ENCODE measurements around the gene SYNDIG1L. TPM values are rescaled to one million over a fixed set of nuclear protein-coding genes. Genes with fewer than 3 reads are reported as not detected.

SYNDIG1L gene
- total and polyA plus RNA-seq, 2 of the 8 experiments (the other 6 are each of a cell fraction or from before 2014, with no cell fraction given), result 3.0 to 3.2 TPM

- H3K4ac ChIP-seq (replicated peaks; ENCODE audit: insufficient read length, low read depth, low read length), result no peak overlapping the region
- H3K14ac ChIP-seq (ENCODE audit: insufficient read length), result no peak overlapping the region
- WGBS, 2 experiments (ENCODE audit: extremely low coverage in 1 of 2, insufficient coverage in 1 of 2, insufficient read length in 1 of 2, insufficient replicate concordance in 2 of 2, low coverage in 1 of 2, low lambda C conversion rate in 2 of 2, missing lambda C conversion rate in 1 of 2), result 94% methylated on average over 7 of the region's 7 CpGs; no CpG with 5 or more reads in 1 of the 2 experiments
- no peak overlapping the region for H3K9ac ChIP-seq (replicated peaks in 1 of 4; ENCODE audit: extremely low read depth in 1 of 4, low read depth in 3 of 4, low read length in 3 of 4)
- H3K79me2 ChIP-seq (ENCODE audit: control insufficient read depth in 1 of 2, insufficient read depth in 2 of 2, low read length in 2 of 2), result no peaks in the 10 kb centered on the region
- H4K20me1 ChIP-seq (replicated peaks in 1 of 2; ENCODE audit: control insufficient read depth in 1 of 2, insufficient read depth in 2 of 2, low read length in 2 of 2), result peaks cover 0 to 2% of the 10 kb centered on the region in 2 experiments
- no peaks in the 10 kb centered on the region for H3K36me3 ChIP-seq (ENCODE audit: control insufficient read depth in 2 of 4, insufficient read depth in 4 of 4, low read length in 3 of 4)
- H3K56ac ChIP-seq (replicated peaks; ENCODE audit: insufficient read length, low read depth, low read length), result no peak overlapping the region
- peaks cover 5% of the 10 kb centered on the region for H3K23me2 ChIP-seq (ENCODE audit: low read depth, low read length)
- H2AK5ac ChIP-seq (ENCODE audit: low read depth, low read length), result no peak overlapping the region
- H3K4me2 ChIP-seq (ENCODE audit: insufficient read depth in 1 of 2, low read depth in 2 of 2, low read length in 2 of 2), result no peak overlapping the region
- FAIRE-seq, result no peak
- H2BK12ac ChIP-seq (ENCODE audit: low read depth, low read length), result no peak overlapping the region
- H2BK5ac ChIP-seq (ENCODE audit: low read depth, low read length), result no peak overlapping the region
- H4K91ac ChIP-seq (replicated peaks; ENCODE audit: insufficient read length, low read length), result no peak overlapping the region
- H2BK20ac ChIP-seq (ENCODE audit: low read length), result no peak overlapping the region
- ChIA-PET POLR2A (ENCODE audit: partially characterized antibody) (interaction anchor here (0.7 kb wide), 1 partner anchor 9 kb away, joined by 3 read pairs; no protein-coding TSS in a partner anchor), CTCF (ENCODE audit: partially characterized antibody) (interaction anchor here (0.5 to 4.1 kb wide), 5 partner anchors 8 to 1174 kb away, joined by 3 to 20 read pairs (median 3); no protein-coding TSS in a partner anchor)
- H3K27ac ChIP-seq (ENCODE audit: low read depth, low read length), result no peak overlapping the region
- peaks cover 0 to 12% (median 7%) of the 10 kb centered on the region in 4 experiments; a peak in 4 of 7 replicates for H3K27me3 ChIP-seq (replicated peaks in 1 of 4; ENCODE audit: control insufficient read depth in 3 of 4, extremely low read depth in 1 of 4, insufficient read depth in 3 of 4, low read length in 3 of 4)
- DNase-seq (ENCODE audit: low read depth in 1 of 2, low spot score in 2 of 2), result no peak
- H2BK15ac ChIP-seq (ENCODE audit: low read length), result no peak overlapping the region
- H3K4me1 ChIP-seq (replicated peaks in 1 of 4; ENCODE audit: control insufficient read depth in 3 of 4, insufficient read depth in 4 of 4, low read length in 3 of 4), result peaks cover 10 to 21% (median 18%) of the 10 kb centered on the region in 4 experiments
- H2AFZ ChIP-seq (ENCODE audit: low read length), result no peak overlapping the region
- no peak overlapping the region for H3K4me3 ChIP-seq (ENCODE audit: extremely low read depth in 1 of 4, insufficient read depth in 2 of 4, low read depth in 3 of 4, low read length in 4 of 4)
- H3K79me1 ChIP-seq (ENCODE audit: low read depth, low read length), result no peaks in the 10 kb centered on the region
- H2BK120ac ChIP-seq (replicated peaks; ENCODE audit: low read depth, low read length), result no peak overlapping the region
- H3K18ac ChIP-seq (ENCODE audit: extremely low read depth, low read length), result no peak overlapping the region
- no peak overlapping the region for H3K23ac ChIP-seq (ENCODE audit: insufficient read length)
- H3K9me3 ChIP-seq (ENCODE audit: insufficient read depth in 2 of 2, low read depth in 1 of 2, low read length in 1 of 2), result no peaks in the 10 kb centered on the region
- H4K5ac ChIP-seq (ENCODE audit: insufficient read length, low read depth, low read length), result no peak overlapping the region
- H4K8ac ChIP-seq (ENCODE audit: extremely low read depth, insufficient read depth, low read length), result no peak overlapping the region
- TF ChIP-seq EZH2 (IDR thresholded peaks at IDR 0.05; ENCODE audit: low read depth, low read length, severe bottlenecking), result no peak
- no peak for TF ChIP-seq GABPA (IDR thresholded peaks at IDR 0.05; ENCODE audit: borderline replicate concordance, insufficient read depth, low read length)
- TF ChIP-seq KDM1A (IDR thresholded peaks at IDR 0.05; ENCODE audit: borderline replicate concordance, low read length), result no peak
- no peak for TF ChIP-seq POLR2A (IDR thresholded peaks at IDR 0.05; ENCODE audit: control extremely low read depth in 1 of 2, low read depth in 2 of 2, low read length in 2 of 2)
- TF ChIP-seq MAX (IDR thresholded peaks at IDR 0.05), result no peak
- TF ChIP-seq KDM4A (IDR thresholded peaks at IDR 0.05; ENCODE audit: low read depth, low read length, severe bottlenecking), result no peak
- no peak for TF ChIP-seq CTBP2 (IDR thresholded peaks at IDR 0.05; ENCODE audit: borderline replicate concordance, insufficient read depth, insufficient read length, low read length)
- no peak for TF ChIP-seq PHF8 (conservative IDR thresholded peaks at IDR 0.05; ENCODE audit: low read depth, low read length)
- no peak for TF ChIP-seq CREB1 (IDR thresholded peaks at IDR 0.05)
- TF ChIP-seq RNF2 (IDR thresholded peaks at IDR 0.05; ENCODE audit: borderline replicate concordance, low read depth, low read length, missing control alignments, poor library complexity, severe bottlenecking), result no peak
- TF ChIP-seq TAF7 (optimal IDR thresholded peaks at IDR 0.05; ENCODE audit: borderline replicate concordance, low read depth, low read length), result no peak
These were observed 2.8 kb downstream of the SYNDIG1L start for GRCh38 chr14:74423246-74423645.

Data from H1 (cell line).